ENCODE measurements around the gene SLC25A22. TPM values are rescaled to one million over a fixed set of nuclear protein-coding genes. Genes with fewer than 3 reads are reported as not detected.

SLC25A22 gene
- polyA plus RNA-seq, 1 of the 3 experiments (the other 2 are of a cell fraction): 50.9 TPM

DNA sequence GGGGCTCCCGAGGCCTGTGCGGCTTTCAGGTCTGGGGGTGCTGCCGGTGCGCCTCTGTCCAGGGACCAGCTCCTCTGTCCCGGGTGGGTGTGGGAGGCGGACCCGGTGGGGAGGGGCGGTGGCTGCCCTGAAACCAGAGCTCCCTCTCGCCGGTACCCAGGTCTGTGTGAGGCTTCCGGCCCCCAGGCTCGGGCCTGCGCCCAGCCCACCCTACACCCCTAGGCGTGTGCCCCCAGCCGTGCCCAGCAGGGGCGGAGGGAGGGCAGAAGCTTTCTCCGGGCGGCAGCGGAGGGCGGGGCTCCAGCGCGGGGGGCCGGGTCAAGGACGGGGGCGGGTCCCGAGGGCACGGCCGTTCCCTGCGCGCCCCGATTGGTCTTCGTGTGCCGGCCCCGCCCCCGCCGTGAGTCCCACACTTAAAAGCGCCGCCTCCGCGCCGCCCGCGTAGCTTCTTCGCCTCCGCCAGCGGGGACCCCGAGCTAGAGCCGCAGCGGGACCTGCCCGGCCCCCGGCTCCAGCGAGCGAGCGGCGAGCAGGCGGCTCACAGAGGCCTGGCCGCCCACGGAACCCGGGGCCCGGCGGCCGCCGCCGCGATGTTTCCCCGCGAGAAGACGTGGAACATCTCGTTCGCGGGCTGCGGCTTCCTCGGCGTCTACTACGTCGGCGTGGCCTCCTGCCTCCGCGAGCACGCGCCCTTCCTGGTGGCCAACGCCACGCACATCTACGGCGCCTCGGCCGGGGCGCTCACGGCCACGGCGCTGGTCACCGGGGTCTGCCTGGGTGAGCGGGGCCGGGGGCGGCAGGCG is 21.2 kb upstream of the SLC25A22 start:
- H3K9me2 ChIP-seq: no peaks in the 10 kb centered on the region
- POLR2A ChIA-PET: interaction anchor here (0.7 to 2.7 kb wide), 15 partner anchors 9 to 124 kb away, joined by 3 to 34 read pairs (median 6); partner anchors contain the start of genes CD151, CEND1, CRACR2B and DEAF1
- H3K4me2 ChIP-seq: peak overlapping the region; percentile 98
- peaks cover 16% of the 10 kb centered on the region for H3F3A ChIP-seq (replicated peaks; ENCODE audit: insufficient read depth)
- peaks cover 26% of the 10 kb centered on the region for H3K79me2 ChIP-seq (ENCODE audit: insufficient read depth)
- H3K36me3 ChIP-seq (replicated peaks in 1 of 2; ENCODE audit: control insufficient read depth in 1 of 2, insufficient read depth in 2 of 2, low read length in 1 of 2): peaks cover 3 to 8% of the 10 kb centered on the region in 2 experiments
- CTCF ChIA-PET: interaction anchor here (0.8 to 1.7 kb wide), 10 partner anchors 9 to 124 kb away, joined by 3 to 9 read pairs (median 4); partner anchors contain the start of genes CD151, CRACR2B, DEAF1 and RPLP2
- no peaks in the 10 kb centered on the region for H3K27me3 ChIP-seq (ENCODE audit: insufficient read depth)
- H3K9ac ChIP-seq: peak overlapping the region; percentile 83
- no peaks in the 10 kb centered on the region for H3K9me3 ChIP-seq
- H3K27ac ChIP-seq (ENCODE audit: low read depth in 2 of 2, low read length in 1 of 2): peak overlapping the region; percentile 73 to 75
- peaks cover 14 to 26% of the 10 kb centered on the region in 2 experiments; a peak in 3 of 4 replicates for H3K4me1 ChIP-seq (ENCODE audit: control insufficient read depth in 1 of 2, insufficient read depth in 2 of 2, low read depth in 1 of 2, low read length in 1 of 2)
- H4K20me1 ChIP-seq (ENCODE audit: insufficient read depth): peaks cover 28% of the 10 kb centered on the region
- peak overlapping the region; percentile 82; the same call in 1 of the 2 replicates for H2AFZ ChIP-seq (ENCODE audit: low read depth)
- 2% methylated on average over 19 of the region's 96 CpGs for WGBS (ENCODE audit: low lambda C conversion rate)
- H3K4me3 ChIP-seq (ENCODE audit: low read depth in 2 of 2, low read length in 1 of 2): peak overlapping the region; percentile 71 to 79
- peak; percentile 98 for DNase-seq
- no peak for TF ChIP-seq RAD21 (IDR thresholded peaks at IDR 0.05; ENCODE audit: low read length)
- TF ChIP-seq EP300 (IDR thresholded peaks at IDR 0.05; ENCODE audit: borderline replicate concordance in 1 of 2, low read depth in 1 of 2, low read length in 1 of 2): no peak
- no peak for TF ChIP-seq FOXJ3 (CRISPR knock-in tag; IDR thresholded peaks at IDR 0.05)
- no peak for TF ChIP-seq TCF12 (IDR thresholded peaks at IDR 0.05)
- no peak for TF ChIP-seq EZH2phosphoT487 (IDR thresholded peaks at IDR 0.05; ENCODE audit: borderline replicate concordance, low read depth)
- no peak for TF ChIP-seq TEAD4 (IDR thresholded peaks at IDR 0.05; ENCODE audit: borderline replicate concordance, insufficient read depth)
- TF ChIP-seq YY1 (IDR thresholded peaks at IDR 0.05; ENCODE audit: low read depth): no peak
- TF ChIP-seq, protein P1, sequence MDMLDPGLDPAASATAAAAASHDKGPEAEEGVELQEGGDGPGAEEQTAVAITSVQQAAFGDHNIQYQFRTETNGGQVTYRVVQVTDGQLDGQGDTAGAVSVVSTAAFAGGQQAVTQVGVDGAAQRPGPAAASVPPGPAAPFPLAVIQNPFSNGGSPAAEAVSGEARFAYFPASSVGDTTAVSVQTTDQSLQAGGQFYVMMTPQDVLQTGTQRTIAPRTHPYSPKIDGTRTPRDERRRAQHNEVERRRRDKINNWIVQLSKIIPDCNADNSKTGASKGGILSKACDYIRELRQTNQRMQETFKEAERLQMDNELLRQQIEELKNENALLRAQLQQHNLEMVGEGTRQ (IDR thresholded peaks at IDR 0.05; ENCODE audit: borderline replicate concordance, low read depth, low read length): no peak
- TF ChIP-seq RXRA (IDR thresholded peaks at IDR 0.05; ENCODE audit: borderline replicate concordance, low read depth): no peak
- peak; percentile 59; the same call in 1 of the 2 replicates for TF ChIP-seq SIN3A (IDR thresholded peaks at IDR 0.05; ENCODE audit: borderline replicate concordance, low read depth, low read length)
- no peak for TF ChIP-seq GATA2 (CRISPR knock-in tag; IDR thresholded peaks at IDR 0.05)
- TF ChIP-seq MEF2A (IDR thresholded peaks at IDR 0.05; ENCODE audit: borderline replicate concordance, low read depth): no peak
- no peak for TF ChIP-seq GABPA (IDR thresholded peaks at IDR 0.05; ENCODE audit: low read depth)
- TF ChIP-seq FOXM1 (IDR thresholded peaks at IDR 0.05; ENCODE audit: low read depth): no peak
- no peak for TF ChIP-seq CHD2 (IDR thresholded peaks at IDR 0.05; ENCODE audit: low read length, partially characterized antibody)
- no peak for TF ChIP-seq SMC3 (IDR thresholded peaks at IDR 0.05; ENCODE audit: low read depth, low read length)
- TF ChIP-seq, protein P2, sequence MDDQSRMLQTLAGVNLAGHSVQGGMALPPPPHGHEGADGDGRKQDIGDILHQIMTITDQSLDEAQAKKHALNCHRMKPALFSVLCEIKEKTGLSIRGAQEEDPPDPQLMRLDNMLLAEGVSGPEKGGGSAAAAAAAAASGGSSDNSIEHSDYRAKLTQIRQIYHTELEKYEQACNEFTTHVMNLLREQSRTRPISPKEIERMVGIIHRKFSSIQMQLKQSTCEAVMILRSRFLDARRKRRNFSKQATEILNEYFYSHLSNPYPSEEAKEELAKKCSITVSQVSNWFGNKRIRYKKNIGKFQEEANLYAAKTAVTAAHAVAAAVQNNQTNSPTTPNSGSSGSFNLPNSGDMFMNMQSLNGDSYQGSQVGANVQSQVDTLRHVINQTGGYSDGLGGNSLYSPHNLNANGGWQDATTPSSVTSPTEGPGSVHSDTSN (IDR thresholded peaks at IDR 0.05): no peak; the same call in 1 of the 2 replicates
- TF ChIP-seq NRF1 (IDR thresholded peaks at IDR 0.05; ENCODE audit: low read depth, low read length): no peak
- peak; percentile 96 for TF ChIP-seq POLR2AphosphoS5 (IDR thresholded peaks at IDR 0.05; ENCODE audit: low read depth, low read length)
- TF ChIP-seq FOSL2 (IDR thresholded peaks at IDR 0.05; ENCODE audit: borderline replicate concordance, low read depth): no peak
- no peak for TF ChIP-seq RFX5 (IDR thresholded peaks at IDR 0.05; ENCODE audit: low read length)
- TF ChIP-seq, protein P3, sequence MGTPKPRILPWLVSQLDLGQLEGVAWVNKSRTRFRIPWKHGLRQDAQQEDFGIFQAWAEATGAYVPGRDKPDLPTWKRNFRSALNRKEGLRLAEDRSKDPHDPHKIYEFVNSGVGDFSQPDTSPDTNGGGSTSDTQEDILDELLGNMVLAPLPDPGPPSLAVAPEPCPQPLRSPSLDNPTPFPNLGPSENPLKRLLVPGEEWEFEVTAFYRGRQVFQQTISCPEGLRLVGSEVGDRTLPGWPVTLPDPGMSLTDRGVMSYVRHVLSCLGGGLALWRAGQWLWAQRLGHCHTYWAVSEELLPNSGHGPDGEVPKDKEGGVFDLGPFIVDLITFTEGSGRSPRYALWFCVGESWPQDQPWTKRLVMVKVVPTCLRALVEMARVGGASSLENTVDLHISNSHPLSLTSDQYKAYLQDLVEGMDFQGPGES (IDR thresholded peaks at IDR 0.05; ENCODE audit: low read depth, low read length): no peak
- TF ChIP-seq CTCF (IDR thresholded peaks at IDR 0.05): 0 out of 2 replicates have a peak, but pooled peaks have one; percentile 8
- TF ChIP-seq TAF1 (IDR thresholded peaks at IDR 0.05; ENCODE audit: borderline replicate concordance, low read depth, low read length): peak; percentile 76; the same call in 1 of the 2 replicates
- TF ChIP-seq MXI1 (IDR thresholded peaks at IDR 0.05; ENCODE audit: low read depth, low read length): peak; percentile 71
- no peak for TF ChIP-seq MAX (IDR thresholded peaks at IDR 0.05; ENCODE audit: low read depth)
- no peak for TF ChIP-seq ELF1 (IDR thresholded peaks at IDR 0.05)
